Right atrium auricular region (tissue), 2 donors: ENCODE data around the gene PTGIR. TPM values are rescaled to one million over a fixed set of nuclear protein-coding genes. Genes with fewer than 3 reads are reported as not detected.

Experiments used
- DNase-seq: peaks from one replicate; pipeline ENCODE4 v3.0.0-alpha.2; 2019; ENCODE audit warnings: low spot score
- H3K27ac ChIP-seq, 2 donors: fragments of 200-600 bp; sonication (generic); 1 replicate in 1 of 2; 2 replicates in 1 of 2; pipeline ENCODE4 v1.5.1; 2016 to 2019
- H3K27me3 ChIP-seq, 2 donors: fragments of 200-600 bp; sonication (generic); one replicate each; pipeline versions ENCODE4 v1.5.1 to v1.6.0; 2017 to 2019
- H3K36me3 ChIP-seq: fragments of 200-600 bp; sonication (generic); one replicate; pipeline ENCODE4 v1.5.1; 2016
- H3K4me1 ChIP-seq, 2 donors: fragments of 200-600 bp; sonication (generic); one replicate each; pipeline versions ENCODE4 v1.5.1 to v1.6.0; 2017 to 2019
- H3K4me3 ChIP-seq, 2 donors: fragments of 200-600 bp; sonication (generic); 1 replicate in 1 of 2; 2 replicates in 1 of 2; pipeline ENCODE4 v1.5.1; 2017 to 2019; ENCODE audit warnings: mild to moderate bottlenecking in 1 of 2, moderate library complexity in 1 of 2
- H3K9me3 ChIP-seq, 2 donors: fragments of 200-600 bp; sonication (generic); one replicate each; pipeline ENCODE4 v1.5.1; 2019
- total RNA-seq, 2 donors: library from RNA; depleted of rRNA; stranded (reverse); fragments of >200 nt; gene quantifications; one replicate each; pipeline ENCODE4 v1.1.0, GENCODE V29; 2016
- TF ChIP-seq, protein P1 (sequence below), 2 donors: fragments of 200-600 bp; sonication (generic); IDR thresholded peaks; one replicate each; pipeline ENCODE4 v1.5.1; 2019; ENCODE audit warnings: antibody characterized with exemption in 2 of 2

PTGIR gene
- total RNA-seq, 2 donors from 2014 or later: 7.0 to 20.6 TPM

DNA sequence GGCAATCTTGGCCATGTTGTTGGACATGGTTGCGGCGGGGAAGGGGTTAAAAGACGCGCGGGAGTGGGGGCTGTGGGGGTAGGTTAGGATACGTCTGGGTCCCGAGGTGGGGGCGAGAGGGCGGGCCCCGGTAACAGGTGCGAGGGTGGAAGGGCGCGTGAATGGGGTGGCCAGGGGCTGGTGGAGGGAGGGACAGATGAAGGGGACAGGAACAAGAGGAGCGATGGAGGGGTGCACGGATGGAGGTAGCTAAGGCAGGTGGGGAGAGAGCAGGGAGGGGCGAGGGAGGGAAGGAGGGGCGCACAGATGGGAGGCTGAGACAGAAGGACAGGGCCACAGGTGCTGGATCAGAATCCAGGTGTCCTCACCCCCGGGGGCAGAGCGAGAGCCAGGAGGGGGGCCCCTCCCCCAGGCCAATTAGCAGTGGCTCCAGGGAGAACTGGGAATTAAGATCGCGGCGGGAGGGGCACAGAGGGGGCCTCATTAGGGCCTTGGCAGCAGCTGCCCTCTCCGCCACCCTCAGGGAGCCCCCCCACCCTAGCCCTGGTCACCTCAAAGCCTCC, 9.8 kb upstream of the PTGIR start:
- H3K4me1 ChIP-seq: peaks cover 0 to 59% of the 10 kb centered on the region in 2 donors
- no peaks in the 10 kb centered on the region for H3K9me3 ChIP-seq
- H3K27me3 ChIP-seq: no peaks in the 10 kb centered on the region
- DNase-seq: no peak
- no peaks in the 10 kb centered on the region for H3K36me3 ChIP-seq
- peak overlapping the region; percentile 13 to 48 for H3K4me3 ChIP-seq
- TF ChIP-seq, protein P1, sequence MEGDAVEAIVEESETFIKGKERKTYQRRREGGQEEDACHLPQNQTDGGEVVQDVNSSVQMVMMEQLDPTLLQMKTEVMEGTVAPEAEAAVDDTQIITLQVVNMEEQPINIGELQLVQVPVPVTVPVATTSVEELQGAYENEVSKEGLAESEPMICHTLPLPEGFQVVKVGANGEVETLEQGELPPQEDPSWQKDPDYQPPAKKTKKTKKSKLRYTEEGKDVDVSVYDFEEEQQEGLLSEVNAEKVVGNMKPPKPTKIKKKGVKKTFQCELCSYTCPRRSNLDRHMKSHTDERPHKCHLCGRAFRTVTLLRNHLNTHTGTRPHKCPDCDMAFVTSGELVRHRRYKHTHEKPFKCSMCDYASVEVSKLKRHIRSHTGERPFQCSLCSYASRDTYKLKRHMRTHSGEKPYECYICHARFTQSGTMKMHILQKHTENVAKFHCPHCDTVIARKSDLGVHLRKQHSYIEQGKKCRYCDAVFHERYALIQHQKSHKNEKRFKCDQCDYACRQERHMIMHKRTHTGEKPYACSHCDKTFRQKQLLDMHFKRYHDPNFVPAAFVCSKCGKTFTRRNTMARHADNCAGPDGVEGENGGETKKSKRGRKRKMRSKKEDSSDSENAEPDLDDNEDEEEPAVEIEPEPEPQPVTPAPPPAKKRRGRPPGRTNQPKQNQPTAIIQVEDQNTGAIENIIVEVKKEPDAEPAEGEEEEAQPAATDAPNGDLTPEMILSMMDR (IDR thresholded peaks at IDR 0.05): no peak
- H3K27ac ChIP-seq: peak overlapping the region in 1 of 2 donors; percentile 16

DNA sequence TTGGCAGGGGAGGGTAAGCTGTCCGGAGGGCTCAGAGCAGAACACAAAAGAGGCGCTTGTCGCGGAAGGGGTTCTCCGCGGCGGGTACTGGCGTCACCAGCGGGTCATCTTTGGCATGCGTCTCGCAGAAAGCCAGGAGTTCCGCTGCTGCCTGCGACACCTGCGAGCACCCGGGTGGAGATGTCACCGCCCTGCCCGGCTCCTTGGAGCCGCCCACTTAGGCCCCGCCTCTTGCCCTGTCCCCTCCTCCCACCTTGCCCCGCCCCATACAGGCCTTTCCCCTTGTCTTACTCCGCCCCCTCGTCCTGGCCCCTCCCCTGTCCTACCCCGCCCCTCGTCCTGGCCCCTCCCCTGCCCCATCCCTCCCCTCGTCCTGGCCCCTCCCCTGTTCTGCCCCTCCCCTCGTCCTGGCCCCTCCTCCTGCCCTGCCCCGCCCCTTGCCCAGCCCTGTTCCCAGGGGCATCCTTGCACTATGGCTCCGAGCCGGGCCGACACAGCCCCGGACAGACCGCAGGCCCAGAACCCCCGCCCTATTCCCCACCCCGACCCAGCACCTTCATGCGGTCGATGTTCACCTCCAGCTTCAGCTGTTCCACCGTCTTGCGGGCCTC, 9.3 kb upstream of the PTGIR start:
- peak; percentile 72 for DNase-seq
- Histone ChIP-seq H3K36me3 (no peaks in the 10 kb centered on the region), H3K27ac (peak overlapping the region in 1 of 2 donors; percentile 16), H3K9me3 (no peaks in the 10 kb centered on the region), H3K4me1 (peaks cover 0 to 59% of the 10 kb centered on the region in 2 donors), H3K27me3 (no peaks in the 10 kb centered on the region), H3K4me3 (peak overlapping the region; percentile 23 to 48)
- TF ChIP-seq, protein P1 (IDR thresholded peaks at IDR 0.05): no peak

DNA sequence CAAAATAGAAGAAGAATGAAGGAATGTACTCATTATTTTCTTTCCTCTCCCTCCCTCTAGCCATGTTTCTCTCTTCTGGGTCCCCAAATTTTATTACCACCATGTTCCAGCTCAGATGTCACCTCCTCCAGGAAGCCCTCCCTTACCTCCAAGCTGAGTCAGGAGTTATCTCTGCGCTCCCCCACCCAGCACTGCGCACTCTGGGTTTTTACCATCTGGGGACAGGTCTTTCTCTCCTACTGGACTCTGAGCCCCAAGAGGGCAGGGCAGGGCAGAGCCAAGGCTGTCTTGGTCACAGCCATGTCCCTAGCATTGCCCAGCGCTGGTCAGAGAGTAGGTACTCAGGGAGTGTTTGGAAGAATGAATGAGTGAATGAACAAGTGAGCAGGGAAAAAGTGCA, 8.2 kb upstream of the PTGIR start:
- H3K36me3 ChIP-seq: no peaks in the 10 kb centered on the region
- H3K27me3 ChIP-seq: no peaks in the 10 kb centered on the region
- TF ChIP-seq, protein P1 (IDR thresholded peaks at IDR 0.05): no peak
- DNase-seq: no peak
- no peaks in the 10 kb centered on the region for H3K9me3 ChIP-seq
- no peak overlapping the region for H3K27ac ChIP-seq
- peaks cover 0 to 52% of the 10 kb centered on the region in 2 donors for H3K4me1 ChIP-seq
- H3K4me3 ChIP-seq: no peak overlapping the region

DNA sequence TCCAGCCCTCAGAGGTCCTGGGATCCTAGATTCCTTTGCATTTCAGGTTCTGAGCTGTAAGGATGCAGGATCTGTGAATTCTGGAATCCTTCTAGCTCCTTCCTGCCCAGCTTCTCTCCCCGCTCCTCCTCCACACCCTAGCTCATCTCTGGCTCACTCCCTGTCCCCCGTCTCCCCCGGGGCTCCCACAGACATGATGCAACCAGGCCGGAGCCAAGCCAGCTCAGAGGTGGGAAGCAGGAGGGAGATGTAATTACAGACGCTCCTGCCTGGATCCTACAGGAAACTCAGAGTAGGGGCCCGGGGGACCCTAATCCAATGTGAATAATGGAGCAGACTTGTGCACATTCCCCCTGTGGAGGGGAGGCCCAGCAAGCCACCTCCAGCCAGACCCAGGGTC, 6.6 kb upstream of the PTGIR start:
- no peak overlapping the region for H3K27ac ChIP-seq
- no peak for DNase-seq

DNA sequence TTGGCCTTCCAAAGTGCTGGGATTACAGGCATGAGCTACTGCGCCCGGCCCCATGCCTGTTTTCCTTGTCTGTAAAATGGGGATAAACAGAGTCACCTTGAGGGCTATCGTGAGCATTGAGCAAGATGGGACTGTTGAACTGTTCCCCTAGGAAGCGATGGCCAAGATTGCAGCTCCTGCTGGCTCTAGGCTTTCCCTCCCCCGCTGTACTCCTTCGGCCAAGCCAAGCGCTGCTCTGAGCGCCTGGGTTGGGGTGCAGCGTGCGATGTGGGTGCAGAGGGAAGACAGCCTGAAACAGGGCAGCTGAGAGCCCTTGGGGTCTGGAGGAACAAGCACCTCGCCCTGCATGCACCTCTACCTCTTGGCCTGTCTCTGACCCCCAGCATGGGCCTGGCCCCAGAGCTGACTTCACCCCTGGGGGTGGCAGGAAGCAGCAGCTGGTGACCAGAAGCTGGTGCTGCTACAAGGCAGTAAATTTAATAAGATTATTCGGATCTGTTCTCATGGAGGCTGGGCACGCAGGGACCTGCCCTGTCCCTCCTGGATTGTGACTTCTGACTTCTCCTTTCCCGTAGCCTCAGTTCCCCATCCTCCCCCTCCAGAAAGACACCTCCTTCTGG, 5.8 kb upstream of the PTGIR start:
- no peaks in the 10 kb centered on the region for H3K36me3 ChIP-seq
- no peak overlapping the region for H3K4me3 ChIP-seq
- TF ChIP-seq, protein P1 (IDR thresholded peaks at IDR 0.05): no peak
- H3K9me3 ChIP-seq: no peaks in the 10 kb centered on the region
- no peaks in the 10 kb centered on the region for H3K27me3 ChIP-seq
- H3K27ac ChIP-seq: no peak overlapping the region
- no peak for DNase-seq
- peaks cover 0 to 54% of the 10 kb centered on the region in 2 donors for H3K4me1 ChIP-seq

More for the DNA sequence above, 6.6 kb upstream of the PTGIR start:
- TF ChIP-seq, protein P1 (IDR thresholded peaks at IDR 0.05): no peak
- H3K4me3 ChIP-seq: no peak overlapping the region
- no peaks in the 10 kb centered on the region for H3K9me3 ChIP-seq
- no peaks in the 10 kb centered on the region for H3K27me3 ChIP-seq
- no peaks in the 10 kb centered on the region for H3K36me3 ChIP-seq
- peaks cover 0 to 54% of the 10 kb centered on the region in 2 donors for H3K4me1 ChIP-seq
